ENCODE data around the gene ATP1A1. TPM values are rescaled to one million over a fixed set of nuclear protein-coding genes. Genes with fewer than 3 reads are reported as not detected.

The ATP1A1 gene
- polyA plus RNA-seq, 4 donors = 899 to 1,036 (median 990) TPM

DNA sequence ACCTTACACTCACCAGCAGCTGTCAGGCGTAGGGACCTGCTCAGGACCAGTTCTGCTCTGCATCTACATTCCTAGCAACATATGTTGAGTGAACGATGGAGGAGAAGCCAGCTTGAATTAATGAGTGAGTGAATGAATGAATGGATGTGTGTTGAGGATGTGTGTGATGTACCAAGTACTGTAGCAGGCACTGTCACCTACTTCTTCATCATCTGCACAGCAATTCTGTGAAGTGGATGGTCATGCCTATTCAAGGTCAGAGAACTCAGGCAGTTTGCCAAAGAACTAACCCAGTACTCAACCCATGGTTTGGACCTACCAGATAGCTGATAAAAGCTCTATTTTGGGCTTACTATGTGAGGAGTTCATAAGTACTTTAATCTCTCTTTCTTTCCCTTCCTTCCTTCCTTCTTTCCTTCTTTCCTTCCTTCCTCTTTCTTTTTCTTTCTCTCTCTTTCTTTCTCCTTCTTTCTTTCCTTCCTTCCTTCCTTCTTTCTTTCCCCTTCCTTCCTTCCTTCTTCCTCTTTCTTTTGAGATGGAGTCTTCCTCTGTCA lies 56.9 kb downstream of the ATP1A1 start:
- no peak for DNase-seq (ENCODE audit: low read depth in 4 of 4, low spot score in 3 of 4)

- DNase-seq (ENCODE audit: low read depth in 4 of 4, low spot score in 3 of 4) = no peak
Measured at GRCh38 chr1:116431870-116432500, 58.9 kb downstream of the ATP1A1 start.

DNA sequence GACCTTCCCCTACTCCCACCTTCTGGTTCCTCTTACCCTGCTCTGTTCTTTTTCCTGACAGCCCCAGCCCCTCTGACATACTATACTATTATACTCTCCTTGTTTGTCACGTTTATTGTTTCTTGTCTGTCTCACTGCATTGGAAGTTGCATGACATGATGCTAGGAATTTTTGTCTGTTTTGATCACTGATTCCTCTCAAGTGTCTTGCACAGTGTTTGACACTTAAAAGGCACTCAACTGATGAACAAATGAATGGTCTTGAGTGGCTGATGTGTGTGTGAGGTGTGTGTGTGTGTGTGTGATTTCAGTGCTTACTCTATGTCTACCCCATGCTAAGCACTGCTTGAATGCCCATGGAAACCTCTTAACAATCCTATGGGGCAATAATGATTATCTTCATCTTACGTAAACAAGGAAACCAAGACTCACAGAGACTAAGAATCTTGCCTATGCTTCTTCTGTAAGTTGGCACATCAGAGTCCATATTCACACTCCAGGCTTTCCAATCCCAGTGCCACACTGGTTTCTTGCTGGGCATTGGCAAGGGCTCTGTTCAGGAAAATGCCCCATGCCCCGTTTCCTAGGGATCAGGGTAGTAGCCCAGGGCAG lies 59.7 kb downstream of the ATP1A1 start:
- DNase-seq (ENCODE audit: low read depth in 4 of 4, low spot score in 3 of 4) = no peak

DNA sequence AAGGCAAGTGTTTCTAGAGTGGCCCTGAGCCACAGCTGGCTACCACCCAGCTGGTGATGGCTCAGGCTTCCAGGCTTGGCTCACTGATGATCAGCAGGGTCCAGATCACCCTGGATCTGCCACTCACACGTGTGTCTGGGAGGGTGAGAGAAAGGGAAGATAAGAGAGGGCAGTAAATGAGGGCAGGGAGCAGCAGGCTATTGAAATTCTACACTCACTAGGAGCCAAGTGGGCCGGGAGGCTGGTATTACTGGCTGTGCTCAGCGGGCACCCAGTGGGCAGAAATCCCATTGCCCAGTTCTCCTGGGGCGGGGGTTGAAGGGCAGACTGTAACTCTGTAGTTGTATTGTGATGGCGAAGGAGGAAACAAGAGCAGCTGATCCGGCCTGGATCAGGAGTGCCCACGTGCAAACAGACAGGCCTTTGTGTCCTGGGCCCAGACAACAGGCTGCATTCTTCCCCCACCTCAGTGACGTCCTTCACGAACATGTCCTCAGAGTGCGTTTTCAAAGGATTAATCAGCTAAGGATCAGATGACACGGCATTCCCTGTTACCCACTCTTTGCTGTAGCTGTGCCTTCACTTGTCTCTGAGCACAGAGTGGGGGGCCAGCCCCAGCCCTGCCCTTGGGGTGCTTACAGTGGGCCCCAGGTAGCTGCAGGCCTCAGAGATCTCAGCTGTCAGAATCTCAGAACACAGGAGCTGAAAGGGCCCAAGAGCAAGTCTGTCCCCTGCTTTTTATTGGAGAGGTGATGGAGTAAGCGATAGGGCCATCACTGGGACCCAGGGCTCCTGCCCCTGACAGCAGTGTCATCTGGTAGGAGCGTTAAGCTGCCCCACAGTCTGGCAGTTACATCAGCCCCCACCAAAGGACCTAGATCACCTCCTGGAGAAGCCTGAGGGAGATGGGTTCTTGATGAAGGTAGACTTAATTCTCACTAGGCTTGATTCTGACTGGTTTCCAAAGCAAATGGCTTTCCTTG lies 60.5 kb downstream of the ATP1A1 start:
- no peak for DNase-seq (ENCODE audit: low read depth in 4 of 4, low spot score in 3 of 4)

- DNase-seq (ENCODE audit: low read depth in 4 of 4, low spot score in 3 of 4) = no peak
Measured at GRCh38 chr1:116434849-116435248, 61.8 kb downstream of the ATP1A1 start.

GRCh38 chr1:116435806-116436610 lies 63.0 kb downstream of the ATP1A1 start:
- DNase-seq (ENCODE audit: low read depth in 4 of 4, low spot score in 3 of 4) = no peak

DNA sequence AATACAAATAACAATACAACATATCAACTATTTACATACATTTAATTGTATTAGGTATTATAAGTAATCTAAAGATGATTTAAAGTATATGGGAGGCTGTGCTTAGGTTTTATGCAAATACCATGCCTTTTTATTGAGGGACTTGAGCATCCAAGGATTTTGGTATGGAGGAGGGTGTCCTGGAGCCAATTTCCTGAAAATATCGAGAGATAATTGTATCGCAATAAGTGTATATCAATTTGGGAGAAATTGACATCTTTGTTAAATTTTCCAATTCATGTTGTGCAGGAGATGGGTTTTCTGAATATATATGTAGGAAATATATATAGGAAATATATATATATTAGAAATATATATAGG lies 63.5 kb downstream of the ATP1A1 start:
- DNase-seq (ENCODE audit: low read depth in 4 of 4, low spot score in 3 of 4) = no peak

DNA sequence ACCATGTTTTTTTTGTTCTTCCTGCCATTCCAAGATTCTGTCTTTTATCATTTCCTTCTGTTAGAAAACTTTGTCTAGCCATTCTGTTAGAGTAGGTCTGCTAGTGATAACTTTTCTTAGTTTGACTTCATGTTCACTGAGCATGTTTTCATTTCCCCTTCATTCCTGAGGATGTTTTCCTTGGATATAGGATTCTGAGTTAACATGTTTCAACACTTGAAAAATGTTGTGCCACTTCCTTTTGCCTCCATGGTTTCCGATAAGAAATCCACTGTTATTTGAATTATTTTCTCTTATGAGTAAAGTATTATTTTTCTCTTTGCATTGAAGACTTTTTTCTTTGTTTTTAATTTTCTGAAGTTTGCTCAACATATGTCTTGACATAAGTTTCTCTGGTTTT lies 66.7 kb downstream of the ATP1A1 start:
- DNase-seq (ENCODE audit: low read depth in 4 of 4, low spot score in 3 of 4) = no peak

DNA sequence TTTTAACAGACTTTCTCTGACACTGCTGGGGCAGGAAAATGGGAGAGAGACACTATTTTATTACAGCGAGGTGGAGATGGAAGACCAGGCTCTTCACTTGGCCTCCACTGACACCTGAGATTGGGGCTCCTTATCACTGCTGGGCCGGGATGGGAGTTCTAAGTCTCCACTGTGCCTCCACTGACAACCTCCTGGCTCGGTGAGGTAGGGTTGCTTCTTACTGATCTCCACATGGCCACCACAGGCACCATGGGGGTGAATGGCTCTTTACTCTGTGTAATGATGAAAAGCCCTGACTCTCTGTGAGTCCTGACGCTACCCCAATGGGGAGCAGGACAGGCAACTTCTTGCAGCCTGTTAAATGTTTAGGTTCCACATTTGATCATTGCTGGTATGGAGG lies 67.7 kb downstream of the ATP1A1 start:
- DNase-seq (ENCODE audit: low read depth in 4 of 4, low spot score in 3 of 4) = no peak

DNA sequence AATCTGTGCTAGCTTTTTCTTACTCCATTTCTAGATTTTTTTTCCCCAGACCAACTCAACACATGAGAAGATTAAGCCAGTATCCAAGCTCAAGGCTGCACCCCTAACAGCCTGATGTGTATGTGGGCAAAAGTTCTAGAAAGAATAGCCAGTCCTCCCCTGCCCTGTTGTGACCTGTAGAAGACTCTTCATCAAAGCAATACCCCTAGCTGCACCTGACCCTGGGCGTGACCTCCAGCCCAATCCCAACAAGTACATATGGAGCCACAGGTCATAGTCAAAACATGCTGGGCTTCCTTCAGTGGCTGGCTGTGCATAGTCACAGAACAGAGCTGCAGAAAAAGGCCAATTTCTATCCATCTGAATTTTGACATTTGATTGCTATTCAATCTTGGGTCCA lies 72.5 kb downstream of the ATP1A1 start:
- DNase-seq (ENCODE audit: low read depth in 4 of 4, low spot score in 3 of 4) = no peak

DNA sequence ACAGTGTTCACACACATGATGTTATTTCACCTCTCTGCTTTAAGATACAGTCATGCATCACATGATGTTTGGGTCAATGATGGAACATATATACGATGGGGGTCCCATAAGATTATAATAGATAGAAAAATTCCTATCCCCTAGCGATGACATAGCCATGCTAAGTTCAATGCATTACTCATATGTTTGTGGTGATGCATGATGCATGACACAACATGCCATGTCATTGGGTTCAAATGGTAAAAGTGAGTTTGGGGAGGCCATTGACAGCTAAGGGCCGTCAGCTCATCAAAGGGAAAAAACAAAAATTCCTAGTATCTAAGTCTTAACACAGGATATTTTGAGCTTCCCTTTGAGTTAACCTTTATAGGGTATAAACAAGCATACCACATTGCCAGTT lies 73.6 kb downstream of the ATP1A1 start:
- DNase-seq (ENCODE audit: low read depth in 4 of 4, low spot score in 3 of 4) = no peak

DNA sequence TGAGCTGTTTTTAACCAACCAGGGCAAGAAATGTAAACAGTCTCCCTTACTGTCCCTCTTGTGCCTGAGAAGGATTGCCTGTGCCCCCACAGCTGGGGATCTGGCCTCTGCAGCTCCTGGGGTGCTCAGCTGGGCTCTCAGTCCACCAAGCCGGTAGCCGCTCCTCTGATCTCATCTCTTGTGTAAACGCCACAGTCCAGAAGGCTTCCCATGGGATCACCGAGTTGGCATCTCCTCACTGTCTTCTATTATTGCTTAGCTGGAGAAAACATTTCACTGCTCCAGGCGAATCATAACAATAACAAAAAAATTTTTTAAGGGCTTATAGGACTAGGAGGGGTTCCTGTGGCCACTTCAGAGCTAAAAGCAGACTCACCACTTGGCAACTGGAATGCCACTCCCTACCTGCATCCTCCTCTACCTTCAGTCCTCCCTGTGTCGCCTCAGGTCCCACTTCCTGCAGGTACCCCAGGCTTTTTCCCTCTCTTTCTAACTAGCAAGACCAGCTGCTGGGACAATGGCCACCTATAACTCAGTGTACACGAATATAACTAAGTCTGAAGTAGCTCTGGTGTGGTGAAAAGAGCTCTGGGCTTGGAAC lies 75.8 kb downstream of the ATP1A1 start:
- DNase-seq (ENCODE audit: low read depth in 4 of 4, low spot score in 3 of 4) = no peak

DNA sequence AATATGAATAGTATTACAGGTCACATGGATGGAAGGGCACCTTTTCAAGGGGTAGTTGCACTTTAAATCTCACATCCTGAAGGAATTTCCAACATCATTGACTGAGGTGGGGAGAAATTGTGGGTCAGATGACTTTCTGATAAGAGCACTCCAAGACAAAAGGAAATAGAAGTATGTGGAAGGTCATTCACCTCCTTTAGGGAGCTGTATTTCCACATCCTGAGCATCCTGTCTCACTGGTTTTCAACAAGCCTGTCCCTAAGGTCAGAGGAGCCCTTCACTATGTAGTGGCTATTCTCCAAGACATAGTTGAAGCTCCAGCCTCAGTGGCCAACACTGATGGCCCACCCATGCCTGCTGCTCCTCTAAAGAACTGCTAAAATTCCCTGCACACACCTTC lies 76.5 kb downstream of the ATP1A1 start:
- no peak for DNase-seq (ENCODE audit: low read depth in 4 of 4, low spot score in 3 of 4)

GRCh38 chr1:116451702-116452101 lies 78.7 kb downstream of the ATP1A1 start:
- no peak for DNase-seq (ENCODE audit: low read depth in 4 of 4, low spot score in 3 of 4)

DNA sequence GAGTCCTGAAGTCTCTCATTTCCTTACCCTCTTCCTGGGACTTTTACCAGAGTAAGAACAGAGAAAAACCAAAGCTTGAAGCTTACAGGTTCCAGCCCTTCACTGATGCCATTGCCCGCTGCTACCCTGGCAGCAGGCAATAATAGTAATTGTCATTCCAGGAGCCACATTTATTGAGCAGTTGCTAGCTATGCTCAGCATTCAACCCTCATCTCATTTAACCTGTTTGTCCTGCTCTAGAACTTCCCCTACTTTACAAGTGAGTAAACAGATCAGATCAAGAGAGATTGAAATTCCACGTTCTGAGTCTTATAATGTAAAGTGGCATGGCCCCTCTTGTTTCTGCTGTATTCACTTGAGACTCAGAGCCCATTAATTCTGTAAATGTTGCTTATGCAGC lies 80.4 kb downstream of the ATP1A1 start:
- DNase-seq (ENCODE audit: low read depth in 4 of 4, low spot score in 3 of 4) = no peak

DNA sequence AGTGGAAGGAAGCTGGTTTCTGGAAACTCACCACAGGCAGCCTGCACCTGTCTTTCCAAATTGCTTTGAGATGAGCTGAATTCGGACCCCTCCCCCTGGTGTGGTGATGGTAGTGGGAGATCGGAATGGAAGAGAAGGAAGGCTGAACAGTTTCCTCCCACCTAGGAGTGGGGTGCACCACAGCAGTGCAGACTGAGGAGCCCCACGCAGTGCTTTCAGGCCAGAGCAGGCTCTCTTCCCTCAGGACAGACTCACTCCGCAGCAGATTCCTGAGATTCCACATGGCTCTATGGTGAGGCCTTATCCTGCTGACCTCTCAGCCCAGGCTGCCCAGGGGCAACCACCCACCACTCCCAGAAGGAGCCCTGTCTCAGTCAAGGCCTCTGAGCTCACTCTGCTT lies 80.9 kb downstream of the ATP1A1 start:
- no peak for DNase-seq (ENCODE audit: low read depth in 4 of 4, low spot score in 3 of 4)
